B cell (primary cell): ENCODE measurements around the gene DDR1. TPM values are rescaled to one million over a fixed set of nuclear protein-coding genes. Genes with fewer than 3 reads are reported as not detected.
A peak's percentile ranks its signal among the peaks of the same experiment; 100 is the strongest.
"Not testable (repeated sequence)": the region's sequence is repeated elsewhere in the genome, so short reads cannot be mapped to it uniquely, and the experiment has no call there.

Experiments used
- ATAC-seq: fragments of 200-7000 bp; cut with Tn5 transposase; one replicate; pipeline ENCODE4 v1.10.0; 2021; ENCODE audit warnings: low read depth, mild to moderate bottlenecking, moderate number of reproducible peaks, moderate library complexity
- CTCF ChIA-PET: fragments of 350-600 bp; sonication (Branson Sonifier 250); formaldehyde crosslinking; loops from one replicate; lab custom pipeline; 2021; ENCODE audit warnings: antibody characterized with exemption, inconsistent platforms; lab: Charles Lee
- POLR2A ChIA-PET: fragments of 350-600 bp; sonication (Branson Sonifier 250); formaldehyde crosslinking; loops from one replicate; lab custom pipeline; 2021; ENCODE audit warnings: antibody characterized with exemption; lab: Charles Lee
- DNase-seq: peaks from one replicate; pipeline ENCODE4 v3.0.0; 2013
- H2AFZ ChIP-seq: 2 replicates; pipeline ENCODE4 v1.6.1; 2012; ENCODE audit warnings: mild to moderate bottlenecking, low read depth, low read length; ENCODE audit not compliant: insufficient read depth, poor library complexity, severe bottlenecking
- H3K27ac ChIP-seq, 2 donors: 1 replicate in 1 of 2; 2 replicates in 1 of 2; pipeline ENCODE4 v1.5.1; 2012 to 2013; ENCODE audit warnings: low read length in 2 of 2, mild to moderate bottlenecking in 2 of 2, moderate library complexity in 1 of 2
- H3K27me3 ChIP-seq, 4 experiments: fragments of 200-600 bp in 1 of 4; sonication (generic) in 1 of 4; replicated peaks in 1 of 4; 1 replicate in 2 of 4; 2 replicates in 2 of 4; pipeline versions ENCODE4 v1.6.1 to v1.7.0; 2013 to 2016; ENCODE audit warnings: low read length in 3 of 4, mild to moderate bottlenecking in 2 of 4, mixed read lengths in 1 of 4, moderate library complexity in 1 of 4; ENCODE audit not compliant: insufficient read depth in 4 of 4, control insufficient read depth in 3 of 4; ENCODE audit errors: control extremely low read depth in 1 of 4
- H3K36me3 ChIP-seq, 2 experiments: replicated peaks in 1 of 2; 1 replicate in 1 of 2; 2 replicates in 1 of 2; pipeline versions ENCODE4 v1.6.1 to v1.7.1; 2013; ENCODE audit warnings: low read length in 1 of 2; ENCODE audit not compliant: insufficient read depth in 2 of 2, control insufficient read depth in 1 of 2; ENCODE audit errors: control extremely low read depth in 1 of 2, extremely low read depth in 1 of 2
- H3K4me1 ChIP-seq, 2 donors: fragments of 200-600 bp in 1 of 2; sonication (generic) in 1 of 2; 1 replicate in 1 of 2; 2 replicates in 1 of 2; pipeline versions ENCODE4 v1.5.1 to v1.6.1; 2013 to 2017; ENCODE audit warnings: low read length in 2 of 2; ENCODE audit not compliant: control insufficient read depth in 2 of 2, insufficient read depth in 2 of 2
- H3K4me2 ChIP-seq: replicated peaks from 2 replicates; pipeline ENCODE3; 2012; ENCODE audit warnings: mild to moderate bottlenecking, low read depth, low read length; ENCODE audit not compliant: poor library complexity, severe bottlenecking
- H3K4me3 ChIP-seq, 5 experiments: fragments of 200-600 bp in 1 of 5; sonication (generic) in 1 of 5; 1 replicate in 3 of 5; 2 replicates in 2 of 5; pipeline versions ENCODE4 v1.5.1 to v1.7.0; 2011 to 2016; ENCODE audit warnings: low read length in 4 of 5, mild to moderate bottlenecking in 4 of 5, low read depth in 2 of 5, control low read depth in 1 of 5, moderate library complexity in 1 of 5; ENCODE audit not compliant: insufficient read depth in 1 of 5; ENCODE audit errors: control extremely low read depth in 1 of 5, extremely low read depth in 1 of 5
- H3K79me2 ChIP-seq: fragments of 200-600 bp; sonication (generic); one replicate; pipeline ENCODE4 v1.6.0; 2016; ENCODE audit warnings: low read length; ENCODE audit not compliant: control insufficient read depth, insufficient read depth
- H3K9ac ChIP-seq: fragments of 200-600 bp; sonication (generic); 2 replicates; pipeline ENCODE4 v1.6.1; 2017; ENCODE audit warnings: mild to moderate bottlenecking, low read length, moderate library complexity
- H3K9me3 ChIP-seq, 3 donors: one replicate each; pipeline versions ENCODE4 v1.6.1 to v1.7.1; 2013; ENCODE audit warnings: low read length in 2 of 3; ENCODE audit not compliant: control insufficient read depth in 2 of 3, insufficient read depth in 1 of 3; ENCODE audit errors: control extremely low read depth in 1 of 3
- H4K20me1 ChIP-seq: 2 replicates; pipeline ENCODE4 v1.6.0; 2012; ENCODE audit warnings: mild to moderate bottlenecking, low read length; ENCODE audit not compliant: insufficient read depth, control insufficient read depth, poor library complexity, severe bottlenecking
- H3K27ac Mint-ChIP-seq: one replicate; pipeline ENCODE4 v1.8.0; 2021; ENCODE audit warnings: mixed read lengths
- H3K27me3 Mint-ChIP-seq: one replicate; pipeline ENCODE4 v1.8.0; 2021; ENCODE audit warnings: mixed read lengths
- H3K4me1 Mint-ChIP-seq: one replicate; pipeline ENCODE4 v1.8.0; 2021; ENCODE audit warnings: mixed read lengths
- H3K4me3 Mint-ChIP-seq: one replicate; pipeline ENCODE4 v1.8.0; 2021; ENCODE audit warnings: mixed read lengths
- H3K9me3 Mint-ChIP-seq: one replicate; pipeline ENCODE4 v1.8.0; 2022; ENCODE audit warnings: mixed read lengths; ENCODE audit not compliant: insufficient read depth
- CTCF ChIP-seq: fragments of 200-600 bp; IDR thresholded peaks from one replicate; pipeline ENCODE4 v1.8.0; 2022; ENCODE audit warnings: antibody characterized with exemption, mild to moderate bottlenecking
- EZH2 ChIP-seq: IDR thresholded peaks from 2 replicates; pipeline ENCODE4 v1.6.1; 2012; ENCODE audit warnings: borderline replicate concordance, low read depth, mild to moderate bottlenecking, moderate library complexity, low read length; ENCODE audit not compliant: insufficient read depth, poor library complexity, severe bottlenecking
- WGBS: methylation state at CpG from one replicate; pipeline ENCODE4 v1.1.5; 2013; ENCODE audit warnings: missing lambda C conversion rate; ENCODE audit not compliant: insufficient coverage; 5-methylcytosine and 5-hydroxymethylcytosine counted together
- intact Hi-C: fragments of 100-400 bp; cut with micrococcal nuclease; formaldehyde crosslinking; loops from one replicate; pipeline ENCODE4 v1.10.0; 2022
- polyA plus RNA-seq: library from polyadenylated mRNA; depleted of rRNA; stranded (reverse); fragments of >200 nt; gene quantifications from 2 replicates; pipeline ENCODE4 v1.2.3, GENCODE V29; 2012
- total RNA-seq, 2 donors: library from RNA; stranded (reverse); fragments of 120-200 nt in 1 of 2; gene quantifications; 1 replicate in 1 of 2; 2 replicates in 1 of 2; pipeline versions ENCODE4 v1.2.3 to v1.2.4, GENCODE V29; 2013 to 2022

DDR1 gene
- total and polyA plus RNA-seq, 2 donors (not counting 1 experiment from before 2014, with no cell fraction given), result 28.8 to 61.7 TPM

- intact Hi-C loops, result loop anchor here (5.0 kb wide), 1 partner anchor 291 kb away; the partner anchor contains the start of genes MRPS18B and PPP1R10
- peak overlapping the region; percentile 93 for H3K4me2 ChIP-seq
- H3K36me3 ChIP-seq, result peaks cover 0 to 19% of the 10 kb centered on the region in 2 experiments
- WGBS, result 36% methylated on average over 2 of the region's 2 CpGs
- peaks cover 5% of the 10 kb centered on the region for H3K79me2 ChIP-seq
- no peaks in the 10 kb centered on the region for H3K27me3 Mint-ChIP-seq
- CTCF ChIA-PET, result interaction anchor here (1.4 to 1.5 kb wide), 2 partner anchors 25 to 171 kb away, joined by 3 read pairs; partner anchors contain the start of gene DDR1
- H3K27ac Mint-ChIP-seq, result no peak overlapping the region
- H3K4me3 Mint-ChIP-seq, result peak overlapping the region; percentile 100
- H3K27ac ChIP-seq, result no peak overlapping the region
- H3K9me3 ChIP-seq, result no peaks in the 10 kb centered on the region
- no peak for TF ChIP-seq EZH2
- TF ChIP-seq CTCF, result no peak
- H2AFZ ChIP-seq, result peak overlapping the region; percentile 90
- peak overlapping the region; percentile 86 for H3K9ac ChIP-seq
- H4K20me1 ChIP-seq, result no peaks in the 10 kb centered on the region
- no peak for ATAC-seq
- H3K27me3 ChIP-seq, result no peaks in the 10 kb centered on the region
- H3K9me3 Mint-ChIP-seq, result no peaks in the 10 kb centered on the region
- H3K4me3 ChIP-seq, result peak overlapping the region; percentile 71 to 99 (median 89)
- H3K4me1 Mint-ChIP-seq, result peaks cover 26% of the 10 kb centered on the region
- DNase-seq, result no peak
- POLR2A ChIA-PET, result no interaction called here
- peaks cover 12 to 25% of the 10 kb centered on the region in 2 donors for H3K4me1 ChIP-seq
These were observed 24.4 kb downstream of the DDR1 start for GRCh38 chr6:30908700-30909099.

GRCh38 chr6:30910473-30910872 lies 26.2 kb downstream of the DDR1 start:
- H3K4me3 ChIP-seq, H3K4me3 Mint-ChIP-seq, POLR2A ChIA-PET, H3K27me3 ChIP-seq, H4K20me1 ChIP-seq, ATAC-seq, DNase-seq, H3K9me3 ChIP-seq, H3K79me2 ChIP-seq, H2AFZ ChIP-seq, H3K27me3 Mint-ChIP-seq, H3K27ac Mint-ChIP-seq, H3K9ac ChIP-seq, H3K9me3 Mint-ChIP-seq, H3K27ac ChIP-seq, H3K4me2 ChIP-seq: not testable (repeated sequence)
- intact Hi-C loops, result loop anchor here (5.0 kb wide), 1 partner anchor 168 kb away; the partner anchor contains the start of genes FLOT1 and IER3
- CTCF ChIA-PET, result interaction anchor here (1.5 to 6.3 kb wide), 3 partner anchors 27 to 176 kb away, joined by 3 to 87 read pairs (median 3); partner anchors contain the start of gene DDR1
- WGBS, result 98% methylated on average over 8 of the region's 12 CpGs
- Histone ChIP-seq H3K4me1 (peaks cover 17 to 31% of the 10 kb centered on the region in 2 donors), H3K36me3 (peaks cover 0 to 19% of the 10 kb centered on the region in 2 experiments)
- H3K4me1 Mint-ChIP-seq, result peaks cover 38% of the 10 kb centered on the region
